COLO668 (cell line): Measurements from ENCODE around the gene ABHD12B.
"Not testable (repeated sequence)": the region's sequence is repeated elsewhere in the genome, so short reads cannot be mapped to it uniquely, and the experiment has no call there.

Experiments used
- DNase-seq: peaks from one replicate; lab custom pipeline; 2025; ENCODE audit not compliant: unreplicated experiment; lab: John Stamatoyannopoulos, UW

ABHD12B gene

GRCh38 chr14:50932592-50933495 lies 61.0 kb downstream of the ABHD12B start:
- DNase-seq, result no peak

GRCh38 chr14:50935126-50936015 lies 63.5 kb downstream of the ABHD12B start:
- DNase-seq, result no peak

- no peak for DNase-seq
Observed at GRCh38 chr14:50936016-50936340, 64.1 kb downstream of the ABHD12B start.

GRCh38 chr14:50936882-50937281 lies 65.0 kb downstream of the ABHD12B start:
- DNase-seq, result no peak

DNA sequence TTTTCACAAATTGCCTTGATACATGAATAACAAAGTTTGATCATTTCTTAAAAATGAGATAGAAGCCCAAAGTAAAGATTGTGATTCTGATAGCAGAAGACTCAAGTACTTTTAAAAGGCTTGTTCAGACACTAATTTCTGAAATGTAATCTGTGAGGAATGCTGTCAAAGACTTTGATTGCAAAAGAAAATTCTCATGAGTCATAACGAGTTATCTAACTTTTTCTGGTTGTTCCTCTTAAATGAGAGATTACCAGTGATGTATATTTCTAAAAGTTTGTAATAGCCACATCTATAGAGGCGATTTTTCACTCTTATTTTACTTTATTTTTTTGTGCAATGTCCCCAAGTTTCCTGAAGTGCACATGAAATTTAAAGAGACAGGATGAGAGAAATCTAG lies 65.5 kb downstream of the ABHD12B start:
- no peak for DNase-seq

DNA sequence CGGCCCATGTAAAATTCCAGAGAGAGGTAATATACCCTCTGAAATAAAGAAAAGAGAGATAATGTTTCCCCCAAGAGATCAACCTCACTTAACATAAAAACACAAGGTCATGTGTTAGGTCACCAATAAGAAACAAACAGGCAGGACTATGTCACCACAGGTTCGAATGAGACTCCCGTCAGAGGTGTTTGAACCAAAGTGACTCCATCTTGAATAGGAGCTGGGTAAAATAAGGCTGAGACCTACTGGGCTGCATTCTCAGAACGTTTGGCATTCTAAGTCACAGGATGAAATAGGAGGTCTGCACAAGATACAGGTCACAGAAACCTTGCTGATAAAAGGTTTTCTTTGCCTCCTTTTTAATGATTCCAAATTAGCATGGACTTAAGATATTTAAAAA lies 65.9 kb downstream of the ABHD12B start:
- no peak for DNase-seq

- no peak for DNase-seq
Observed at GRCh38 chr14:50941151-50941550, 69.3 kb downstream of the ABHD12B start.

GRCh38 chr14:50941638-50942037 lies 69.8 kb downstream of the ABHD12B start:
- not testable (repeated sequence) for DNase-seq

DNA sequence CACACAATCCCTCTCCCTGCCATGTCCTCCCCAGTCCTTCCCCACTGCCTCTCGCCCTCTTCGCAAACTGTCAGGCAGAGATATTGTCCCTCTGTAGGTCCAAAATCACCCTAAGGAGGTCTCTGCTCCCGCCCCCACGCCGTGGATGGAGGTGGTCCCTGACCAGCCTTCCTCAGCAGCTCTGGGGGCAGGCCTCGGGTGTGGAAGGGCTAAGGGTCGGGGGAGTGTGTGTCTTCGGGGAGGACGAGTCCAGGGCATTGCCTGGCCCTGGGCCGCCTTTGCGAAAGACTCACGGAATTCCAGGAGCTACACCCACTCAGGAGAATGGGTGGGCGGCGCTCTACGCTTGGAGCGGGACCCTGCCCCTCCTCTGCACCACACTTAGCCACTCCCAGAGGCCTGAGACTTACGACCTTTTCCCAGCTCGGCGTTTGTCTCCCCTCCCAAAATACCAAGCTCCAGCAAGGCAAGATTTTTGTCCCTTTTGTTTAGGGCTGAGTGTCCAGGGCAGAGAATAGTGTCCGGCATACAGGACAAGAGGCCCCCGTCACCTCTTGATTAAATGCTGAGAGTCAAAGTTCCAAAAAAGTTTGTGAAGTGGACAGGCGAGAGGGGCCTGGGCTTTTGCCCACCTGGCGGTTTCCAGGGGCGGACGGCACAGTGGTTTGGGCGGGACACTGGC lies 71.5 kb downstream of the ABHD12B start:
- no peak for DNase-seq

DNA sequence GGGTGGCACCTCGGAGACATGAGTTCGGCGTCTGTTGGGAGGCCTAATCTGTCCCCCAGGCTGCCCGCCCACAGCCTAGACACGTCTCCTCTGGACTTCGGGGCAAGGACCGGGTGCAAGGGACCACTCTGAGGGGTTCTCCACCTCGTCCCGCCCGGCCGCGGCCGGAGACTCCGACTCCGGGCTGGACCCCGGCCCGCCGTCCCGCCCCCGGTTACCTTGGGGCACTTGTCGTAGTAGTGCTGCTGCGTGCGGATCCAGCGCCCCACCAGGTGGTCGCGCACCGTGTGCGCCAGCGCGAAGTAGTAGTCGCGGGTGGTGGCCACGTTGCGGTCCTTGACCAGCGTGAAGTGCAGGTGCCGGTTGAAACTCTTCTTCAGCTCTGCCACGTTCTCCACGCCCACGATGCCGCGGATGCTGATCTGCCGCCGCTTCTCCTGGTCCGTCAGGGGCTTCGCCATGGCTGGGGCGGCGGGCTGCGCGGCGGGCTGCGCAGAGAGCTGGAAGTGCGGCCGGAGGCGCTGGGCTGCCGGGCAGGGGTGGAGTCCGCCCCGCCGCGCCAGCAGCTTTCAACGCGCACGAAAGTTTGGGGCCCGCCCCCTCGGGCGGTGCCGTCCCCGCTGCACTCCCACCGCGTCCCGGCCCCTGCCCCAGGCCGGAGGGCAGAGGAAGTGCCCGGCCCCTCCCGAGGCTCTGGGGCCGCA lies 72.2 kb downstream of the ABHD12B start, which contains the start of gene PYGL:
Gene PYGL (minus strand): TSS at position 541 of the 704 bp plus-strand sequence. CDS start 80 bp downstream, at position 461.
- peak; percentile 76 for DNase-seq

- DNase-seq, result peak; percentile 60
Observed at GRCh38 chr14:50944647-50945413, 73.0 kb downstream of the ABHD12B start.

GRCh38 chr14:50946234-50946935 lies 74.5 kb downstream of the ABHD12B start:
- no peak for DNase-seq

- no peak for DNase-seq
Observed at GRCh38 chr14:50947446-50947845, 75.6 kb downstream of the ABHD12B start.

DNA sequence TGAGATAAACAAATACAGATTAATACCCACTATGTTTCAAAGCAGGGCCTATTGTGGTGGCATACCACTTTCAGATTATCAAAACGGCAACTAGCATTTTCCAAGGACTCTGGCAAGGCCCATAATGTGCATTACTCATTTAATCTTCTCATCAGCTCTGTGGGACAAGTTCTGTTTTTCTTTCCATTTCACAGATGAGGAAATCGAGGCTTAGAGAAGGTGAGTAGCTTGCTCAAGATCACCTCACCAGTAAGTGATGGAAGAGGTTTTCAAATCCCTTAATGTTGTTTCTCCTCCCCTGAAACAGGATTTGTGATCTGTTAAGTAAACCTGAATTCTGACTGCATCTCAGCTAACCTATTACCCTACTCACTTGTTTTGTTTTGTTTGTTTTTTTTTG lies 76.4 kb downstream of the ABHD12B start:
- DNase-seq, result no peak

- no peak for DNase-seq
Observed at GRCh38 chr14:50951032-50951431, 79.2 kb downstream of the ABHD12B start.

DNA sequence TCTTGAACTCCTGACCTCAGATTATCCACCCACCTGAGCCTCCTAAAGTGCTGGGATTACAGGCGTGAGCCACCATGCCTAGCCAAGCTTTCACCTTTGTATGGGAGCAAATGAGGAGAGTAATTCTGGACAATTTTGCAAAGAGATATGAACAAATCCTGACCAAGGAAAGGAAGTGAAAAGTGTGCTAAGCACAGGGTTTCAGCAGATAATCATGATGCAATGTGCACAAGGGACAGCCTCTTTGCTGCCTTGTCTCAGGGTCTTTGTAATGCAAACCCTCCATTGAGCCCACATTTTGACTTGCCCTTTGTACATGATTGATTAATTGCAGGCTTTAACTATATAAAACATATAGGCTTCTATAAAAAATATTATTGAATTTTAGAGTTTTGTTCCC lies 81.6 kb downstream of the ABHD12B start:
- no peak for DNase-seq
